Measurements from ENCODE around the gene SLC30A2.

DNA sequence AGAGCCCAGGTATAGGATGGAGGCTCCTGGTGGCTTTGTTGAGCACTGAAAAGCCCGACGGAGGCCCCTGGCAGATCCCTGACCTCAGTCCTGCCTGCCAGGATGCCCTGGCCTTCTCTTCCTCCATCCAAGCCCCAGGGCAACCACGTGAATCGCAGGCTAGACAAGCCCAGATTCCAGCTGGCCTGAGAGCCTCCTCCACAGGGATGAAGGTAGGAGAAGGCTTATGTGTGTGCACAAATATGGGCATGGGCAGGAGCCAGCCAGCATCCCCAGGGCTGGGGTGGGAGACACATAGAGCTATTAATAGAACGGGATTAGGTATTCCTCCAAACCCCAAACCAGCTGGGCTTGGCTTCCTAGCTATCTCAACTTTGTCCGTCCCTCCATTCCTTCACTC lies 28.3 kb downstream of the SLC30A2 start:
- TF ChIP-seq, protein P1, sequence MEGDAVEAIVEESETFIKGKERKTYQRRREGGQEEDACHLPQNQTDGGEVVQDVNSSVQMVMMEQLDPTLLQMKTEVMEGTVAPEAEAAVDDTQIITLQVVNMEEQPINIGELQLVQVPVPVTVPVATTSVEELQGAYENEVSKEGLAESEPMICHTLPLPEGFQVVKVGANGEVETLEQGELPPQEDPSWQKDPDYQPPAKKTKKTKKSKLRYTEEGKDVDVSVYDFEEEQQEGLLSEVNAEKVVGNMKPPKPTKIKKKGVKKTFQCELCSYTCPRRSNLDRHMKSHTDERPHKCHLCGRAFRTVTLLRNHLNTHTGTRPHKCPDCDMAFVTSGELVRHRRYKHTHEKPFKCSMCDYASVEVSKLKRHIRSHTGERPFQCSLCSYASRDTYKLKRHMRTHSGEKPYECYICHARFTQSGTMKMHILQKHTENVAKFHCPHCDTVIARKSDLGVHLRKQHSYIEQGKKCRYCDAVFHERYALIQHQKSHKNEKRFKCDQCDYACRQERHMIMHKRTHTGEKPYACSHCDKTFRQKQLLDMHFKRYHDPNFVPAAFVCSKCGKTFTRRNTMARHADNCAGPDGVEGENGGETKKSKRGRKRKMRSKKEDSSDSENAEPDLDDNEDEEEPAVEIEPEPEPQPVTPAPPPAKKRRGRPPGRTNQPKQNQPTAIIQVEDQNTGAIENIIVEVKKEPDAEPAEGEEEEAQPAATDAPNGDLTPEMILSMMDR (IDR thresholded peaks at IDR 0.05; ENCODE audit: low read depth, low read length): no peak
- no peak for TF ChIP-seq EZH2phosphoT487 (IDR thresholded peaks at IDR 0.05; ENCODE audit: low read depth)

All from OCI-LY3 (cell line).